ENCODE data around the gene S100B. TPM values are rescaled to one million over a fixed set of nuclear protein-coding genes. Genes with fewer than 3 reads are reported as not detected.

S100B gene
- total and polyA plus RNA-seq, 4 donors: 258 to 470 (median 410) TPM

GRCh38 chr21:46568562-46568961 is 36.3 kb downstream of the S100B start:
- H3K27me3 ChIP-seq (ENCODE audit: control insufficient read depth, insufficient read depth, low read length): no peaks in the 10 kb centered on the region
- DNase-seq (ENCODE audit: low read depth in 4 of 6, low spot score in 6 of 6): no peak
- peaks cover 51% of the 10 kb centered on the region for H3K36me3 ChIP-seq (ENCODE audit: control insufficient read depth, insufficient read depth, low read length)
- H3K27ac ChIP-seq (ENCODE audit: low read depth, low read length): no peak overlapping the region
- no peak overlapping the region for H3K4me3 ChIP-seq (ENCODE audit: low read depth, low read length)
- 100% methylated on average over 2 of the region's 4 CpGs for WGBS (ENCODE audit: insufficient coverage)
- no peaks in the 10 kb centered on the region for H3K4me1 ChIP-seq (ENCODE audit: control insufficient read depth, insufficient read depth, low read length)
- H3K9me3 ChIP-seq (ENCODE audit: control insufficient read depth, insufficient read depth, low read length): peaks cover 6% of the 10 kb centered on the region

DNA sequence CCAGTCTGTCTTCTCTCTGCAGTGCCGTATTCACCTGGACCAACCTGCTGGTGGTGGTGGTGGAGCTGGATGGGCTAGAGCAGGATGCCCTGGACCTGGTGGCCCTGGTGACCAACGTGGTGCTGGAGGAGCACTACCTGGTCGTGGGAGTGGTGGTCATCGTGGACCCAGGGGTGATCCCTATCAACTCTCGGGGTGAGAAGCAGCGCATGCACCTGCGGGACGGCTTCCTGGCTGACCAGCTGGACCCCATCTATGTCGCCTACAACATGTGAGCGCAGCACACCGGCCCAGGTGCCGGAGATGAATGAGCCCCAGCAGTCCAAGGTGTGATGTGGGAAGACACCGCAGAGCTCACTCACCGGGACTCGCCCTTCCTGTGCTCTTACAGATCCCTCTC is 37.5 kb downstream of the S100B start:
- Histone ChIP-seq H3K4me1 (ENCODE audit: control insufficient read depth, insufficient read depth, low read length) (no peaks in the 10 kb centered on the region), H3K36me3 (ENCODE audit: control insufficient read depth, insufficient read depth, low read length) (peaks cover 63% of the 10 kb centered on the region), H3K9me3 (ENCODE audit: control insufficient read depth, insufficient read depth, low read length) (peaks cover 6% of the 10 kb centered on the region), H3K27ac (ENCODE audit: low read depth, low read length) (no peak overlapping the region), H3K4me3 (ENCODE audit: low read depth, low read length) (no peak overlapping the region), H3K27me3 (ENCODE audit: control insufficient read depth, insufficient read depth, low read length) (no peaks in the 10 kb centered on the region)
- DNase-seq (ENCODE audit: low read depth in 4 of 6, low spot score in 6 of 6): no peak
- 97% methylated on average over 15 of the region's 15 CpGs for WGBS (ENCODE audit: insufficient coverage)

DNA sequence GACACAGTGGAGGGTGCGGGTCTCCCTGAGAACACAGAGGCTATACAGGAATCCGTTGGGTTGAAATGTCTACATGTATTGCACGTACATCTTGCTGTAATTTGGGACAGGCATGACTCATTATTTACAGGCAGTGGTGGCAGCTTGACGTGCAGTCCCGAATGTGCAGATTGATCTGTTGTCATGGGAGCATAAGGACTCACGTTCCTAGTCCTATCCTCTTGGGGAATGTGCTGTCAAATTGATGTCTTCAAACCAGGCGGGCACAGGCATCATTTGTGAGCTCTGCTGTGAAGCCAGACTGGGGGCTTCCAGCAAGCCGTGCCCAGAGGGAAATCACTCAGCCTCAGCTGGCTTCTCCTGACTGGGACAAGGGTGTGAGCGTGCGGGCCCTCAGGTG is 40.5 kb downstream of the S100B start:
- Histone ChIP-seq H3K4me1 (ENCODE audit: control insufficient read depth, insufficient read depth, low read length) (no peaks in the 10 kb centered on the region), H3K27ac (ENCODE audit: low read depth, low read length) (no peak overlapping the region), H3K27me3 (ENCODE audit: control insufficient read depth, insufficient read depth, low read length) (no peaks in the 10 kb centered on the region), H3K9me3 (ENCODE audit: control insufficient read depth, insufficient read depth, low read length) (no peaks in the 10 kb centered on the region), H3K4me3 (ENCODE audit: low read depth, low read length) (no peak overlapping the region), H3K36me3 (ENCODE audit: control insufficient read depth, insufficient read depth, low read length) (peaks cover 81% of the 10 kb centered on the region)
- WGBS (ENCODE audit: insufficient coverage): 82% methylated on average over 8 of the region's 10 CpGs
- DNase-seq (ENCODE audit: low read depth in 4 of 6, low spot score in 6 of 6): peak in 1 of 6 donors; percentile 10

- no peak for DNase-seq (ENCODE audit: low read depth in 4 of 6, low spot score in 6 of 6)
- Histone ChIP-seq H3K27ac (ENCODE audit: low read depth, low read length) (no peak overlapping the region), H3K4me3 (ENCODE audit: low read depth, low read length) (no peak overlapping the region), H3K9me3 (ENCODE audit: control insufficient read depth, insufficient read depth, low read length) (no peaks in the 10 kb centered on the region), H3K4me1 (ENCODE audit: control insufficient read depth, insufficient read depth, low read length) (peaks cover 3% of the 10 kb centered on the region), H3K27me3 (ENCODE audit: control insufficient read depth, insufficient read depth, low read length) (no peaks in the 10 kb centered on the region), H3K36me3 (ENCODE audit: control insufficient read depth, insufficient read depth, low read length) (peaks cover 84% of the 10 kb centered on the region)
- WGBS (ENCODE audit: insufficient coverage): 92% methylated on average over 12 of the region's 14 CpGs
These were observed 41.8 kb downstream of the S100B start for GRCh38 chr21:46562964-46563607.

GRCh38 chr21:46562472-46562871 is 42.4 kb downstream of the S100B start:
- no peak for DNase-seq (ENCODE audit: low read depth in 4 of 6, low spot score in 6 of 6)
- no peaks in the 10 kb centered on the region for H3K27me3 ChIP-seq (ENCODE audit: control insufficient read depth, insufficient read depth, low read length)
- no peak overlapping the region for H3K4me3 ChIP-seq (ENCODE audit: low read depth, low read length)
- H3K27ac ChIP-seq (ENCODE audit: low read depth, low read length): no peak overlapping the region
- peaks cover 3% of the 10 kb centered on the region for H3K4me1 ChIP-seq (ENCODE audit: control insufficient read depth, insufficient read depth, low read length)
- H3K36me3 ChIP-seq (ENCODE audit: control insufficient read depth, insufficient read depth, low read length): peaks cover 86% of the 10 kb centered on the region
- 93% methylated on average over 10 of the region's 10 CpGs for WGBS (ENCODE audit: insufficient coverage)
- no peaks in the 10 kb centered on the region for H3K9me3 ChIP-seq (ENCODE audit: control insufficient read depth, insufficient read depth, low read length)

GRCh38 chr21:46561445-46562090 is 43.3 kb downstream of the S100B start:
- H3K9me3 ChIP-seq (ENCODE audit: control insufficient read depth, insufficient read depth, low read length): no peaks in the 10 kb centered on the region
- no peak overlapping the region for H3K27ac ChIP-seq (ENCODE audit: low read depth, low read length)
- peaks cover 85% of the 10 kb centered on the region for H3K36me3 ChIP-seq (ENCODE audit: control insufficient read depth, insufficient read depth, low read length)
- H3K27me3 ChIP-seq (ENCODE audit: control insufficient read depth, insufficient read depth, low read length): no peaks in the 10 kb centered on the region
- H3K4me3 ChIP-seq (ENCODE audit: low read depth, low read length): no peak overlapping the region
- WGBS (ENCODE audit: insufficient coverage): 96% methylated on average over 12 of the region's 19 CpGs
- no peak for DNase-seq (ENCODE audit: low read depth in 4 of 6, low spot score in 6 of 6)
- H3K4me1 ChIP-seq (ENCODE audit: control insufficient read depth, insufficient read depth, low read length): peaks cover 3% of the 10 kb centered on the region

DNA sequence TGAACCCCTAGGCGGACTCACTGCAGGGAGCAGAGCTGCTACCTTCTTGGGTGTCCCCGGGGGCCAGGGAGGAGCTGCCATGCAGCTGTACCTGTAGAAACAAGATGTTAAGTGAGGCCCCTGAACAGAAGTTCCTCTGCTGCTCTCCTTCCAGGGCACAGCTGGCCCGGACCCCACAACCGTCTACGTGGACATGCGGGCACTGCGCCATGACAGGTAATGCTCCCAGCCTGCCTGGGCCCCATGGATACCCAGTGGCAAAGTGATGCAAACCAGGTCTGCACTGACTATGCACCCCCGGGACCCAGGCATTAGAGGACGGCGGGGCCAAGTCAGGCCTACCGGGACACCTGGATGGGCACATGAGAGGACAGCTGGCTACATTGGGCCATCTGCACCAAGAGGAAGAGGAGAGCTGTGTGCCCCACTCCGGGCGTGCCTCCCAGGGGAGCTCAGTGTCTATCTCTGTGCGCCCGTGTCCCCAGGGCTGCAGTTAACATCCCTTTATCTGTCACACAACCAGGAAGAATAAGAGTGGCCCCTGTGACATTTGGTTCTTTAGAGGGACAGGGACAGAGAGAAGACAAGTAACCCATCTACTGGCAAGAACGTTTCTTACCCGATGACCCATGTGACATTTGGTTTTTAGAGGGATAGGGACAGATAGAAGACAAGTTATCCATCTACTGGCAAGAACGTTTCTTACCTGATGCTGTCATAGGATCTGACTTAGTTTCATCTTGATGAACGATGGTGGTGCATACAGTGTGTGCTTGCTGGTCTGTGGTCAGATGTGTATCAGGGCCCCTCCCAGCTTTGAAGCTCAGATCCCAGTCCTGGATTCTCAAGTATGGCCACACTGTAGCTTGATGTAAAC is 44.1 kb downstream of the S100B start:
- Histone ChIP-seq H3K27ac (ENCODE audit: low read depth, low read length) (no peak overlapping the region), H3K36me3 (ENCODE audit: control insufficient read depth, insufficient read depth, low read length) (peaks cover 83% of the 10 kb centered on the region), H3K9me3 (ENCODE audit: control insufficient read depth, insufficient read depth, low read length) (no peaks in the 10 kb centered on the region), H3K4me1 (ENCODE audit: control insufficient read depth, insufficient read depth, low read length) (peaks cover 3% of the 10 kb centered on the region), H3K27me3 (ENCODE audit: control insufficient read depth, insufficient read depth, low read length) (no peaks in the 10 kb centered on the region), H3K4me3 (ENCODE audit: low read depth, low read length) (no peak overlapping the region)
- 95% methylated on average over 15 of the region's 19 CpGs for WGBS (ENCODE audit: insufficient coverage)
- no peak for DNase-seq (ENCODE audit: low read depth in 4 of 6, low spot score in 6 of 6)

- WGBS (ENCODE audit: insufficient coverage): 85% methylated on average over 15 of the region's 16 CpGs
- Histone ChIP-seq H3K36me3 (ENCODE audit: control insufficient read depth, insufficient read depth, low read length) (peaks cover 83% of the 10 kb centered on the region), H3K27ac (ENCODE audit: low read depth, low read length) (no peak overlapping the region), H3K9me3 (ENCODE audit: control insufficient read depth, insufficient read depth, low read length) (no peaks in the 10 kb centered on the region), H3K4me1 (ENCODE audit: control insufficient read depth, insufficient read depth, low read length) (peaks cover 3% of the 10 kb centered on the region), H3K4me3 (ENCODE audit: low read depth, low read length) (no peak overlapping the region), H3K27me3 (ENCODE audit: control insufficient read depth, insufficient read depth, low read length) (no peaks in the 10 kb centered on the region)
- DNase-seq (ENCODE audit: low read depth in 4 of 6, low spot score in 6 of 6): no peak
These were observed 45.4 kb downstream of the S100B start for GRCh38 chr21:46559291-46559983.

DNA sequence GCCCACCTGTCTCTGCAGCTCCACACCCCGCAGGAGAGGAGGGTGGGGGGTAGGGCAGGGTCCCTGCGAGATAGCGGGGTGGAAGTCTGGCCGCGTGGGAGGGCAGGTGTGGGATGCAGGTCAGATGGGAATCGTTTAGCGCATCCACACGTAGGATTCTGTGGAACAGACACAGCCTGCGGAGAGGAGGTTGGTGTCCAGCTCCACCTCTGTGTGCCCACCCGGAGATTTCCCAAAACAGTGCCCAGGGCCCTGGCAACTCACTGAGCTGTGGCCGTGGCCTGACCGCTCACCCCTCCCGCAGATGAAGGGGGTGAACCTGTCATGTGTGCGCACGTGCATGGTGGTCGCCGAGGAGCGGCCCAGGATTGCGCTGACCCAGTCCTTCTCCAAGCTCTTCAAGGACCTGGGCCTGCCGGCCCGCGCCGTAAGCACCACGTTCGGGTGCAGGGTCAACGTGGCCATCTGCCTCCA is 46.9 kb downstream of the S100B start:
- Histone ChIP-seq H3K9me3 (ENCODE audit: control insufficient read depth, insufficient read depth, low read length) (no peaks in the 10 kb centered on the region), H3K36me3 (ENCODE audit: control insufficient read depth, insufficient read depth, low read length) (peaks cover 83% of the 10 kb centered on the region), H3K4me3 (ENCODE audit: low read depth, low read length) (no peak overlapping the region), H3K27me3 (ENCODE audit: control insufficient read depth, insufficient read depth, low read length) (no peaks in the 10 kb centered on the region), H3K4me1 (ENCODE audit: control insufficient read depth, insufficient read depth, low read length) (peaks cover 3% of the 10 kb centered on the region), H3K27ac (ENCODE audit: low read depth, low read length) (no peak overlapping the region)
- 93% methylated on average over 25 of the region's 26 CpGs for WGBS (ENCODE audit: insufficient coverage)
- DNase-seq (ENCODE audit: low read depth in 4 of 6, low spot score in 6 of 6): no peak

All from spinal cord (tissue), 10 donors.